Measurements from ENCODE around the gene PDK4.
"Not testable (repeated sequence)": the region's sequence is repeated elsewhere in the genome, so short reads cannot be mapped to it uniquely, and the experiment has no call there.

PDK4 gene

DNA sequence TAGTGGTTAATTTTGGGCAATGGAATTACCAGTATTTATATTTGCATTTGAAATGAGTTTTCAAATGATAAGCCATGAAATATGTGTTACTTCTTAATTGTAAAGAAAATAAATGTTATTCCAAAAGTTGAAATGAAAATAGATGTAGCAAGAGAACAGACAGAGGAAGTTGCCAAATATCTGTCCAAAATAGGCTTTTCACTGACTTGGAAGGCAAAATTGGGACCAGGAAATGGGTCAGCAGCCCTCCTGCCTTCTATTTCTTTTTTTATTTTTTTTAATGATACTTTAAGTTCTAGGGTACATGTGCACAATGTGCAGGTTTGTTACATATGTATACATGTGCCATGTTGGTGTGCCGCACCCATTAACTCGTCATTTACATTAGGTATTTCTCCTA, 8.1 kb upstream of the PDK4 start:
- not testable (repeated sequence) for DNase-seq

DNA sequence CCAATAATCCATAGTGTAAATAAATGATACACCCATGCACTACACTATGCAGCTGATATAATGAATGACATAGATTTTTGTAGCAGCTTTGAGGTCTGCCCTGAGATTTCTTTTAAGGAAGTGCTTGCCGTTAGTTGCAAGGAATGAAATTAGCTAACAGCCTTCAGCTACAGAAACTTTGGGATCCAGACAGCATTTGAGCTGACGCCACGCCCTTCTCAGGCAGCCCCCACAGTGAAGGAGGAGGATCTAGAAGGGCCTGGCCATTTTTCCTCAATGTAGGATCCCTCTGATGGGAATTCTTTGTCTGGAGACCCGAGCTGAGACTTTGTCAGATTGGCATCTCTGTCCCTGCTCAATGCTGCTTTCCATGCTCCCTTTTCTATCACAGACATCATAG, 6.1 kb upstream of the PDK4 start:
- DNase-seq = no peak

DNA sequence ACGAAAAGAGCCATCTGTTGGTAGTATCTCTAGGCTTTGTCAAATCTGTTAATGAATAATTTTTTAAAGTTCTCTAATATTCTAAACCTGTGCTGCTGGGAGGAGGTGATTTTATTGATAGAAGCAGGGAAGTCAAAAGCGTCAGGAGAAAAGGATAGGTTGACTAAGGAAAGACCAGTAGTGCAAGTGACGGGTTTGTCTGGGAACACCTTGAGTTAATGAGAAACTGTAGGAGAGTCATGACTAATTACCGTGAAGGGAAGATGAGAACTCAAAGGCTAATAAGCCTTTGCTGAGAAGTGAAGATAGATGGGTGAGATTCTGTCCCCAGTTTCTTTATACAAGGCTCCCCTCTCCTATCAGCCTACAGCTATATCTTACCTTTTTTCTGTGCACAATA, 5.0 kb upstream of the PDK4 start:
- DNase-seq = no peak

DNA sequence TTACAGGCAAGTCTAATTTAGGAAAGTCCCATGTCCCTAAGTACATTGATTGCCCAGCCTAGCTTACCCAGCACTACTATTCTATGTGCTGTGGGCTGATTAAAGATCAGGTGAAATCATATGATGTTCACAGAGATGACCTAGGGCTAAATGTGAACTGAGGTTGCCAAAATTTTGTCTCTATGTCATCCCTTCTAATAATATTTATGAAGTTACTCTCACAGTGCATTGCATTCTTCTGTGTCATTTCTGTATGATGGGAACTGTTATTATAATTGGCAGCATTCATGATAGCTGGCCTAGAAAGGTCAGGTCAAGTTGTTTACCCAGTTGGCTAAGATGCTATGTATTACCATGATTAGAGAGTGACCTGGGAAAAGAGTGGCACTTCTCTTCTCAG, 2.8 kb upstream of the PDK4 start:
- no peak for DNase-seq

DNA sequence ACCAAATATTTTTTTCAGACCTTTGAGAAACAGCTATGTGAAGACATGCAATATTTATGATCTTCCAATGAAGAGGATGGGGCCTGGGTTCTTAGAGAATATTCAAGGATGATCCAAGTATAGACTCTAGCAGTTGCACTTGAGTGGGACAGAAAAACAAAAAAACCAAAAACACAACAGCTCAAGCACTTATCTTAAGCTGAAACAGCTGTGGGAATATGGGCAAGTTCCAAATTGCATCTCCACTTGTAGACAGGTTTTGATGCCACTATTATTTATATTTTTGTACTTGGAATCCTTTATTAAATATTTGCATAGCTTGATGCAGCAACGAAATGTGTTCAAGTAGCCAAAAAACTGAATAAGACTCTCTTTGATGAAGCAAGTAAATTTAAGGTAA, 2.2 kb upstream of the PDK4 start:
- DNase-seq = no peak

DNA sequence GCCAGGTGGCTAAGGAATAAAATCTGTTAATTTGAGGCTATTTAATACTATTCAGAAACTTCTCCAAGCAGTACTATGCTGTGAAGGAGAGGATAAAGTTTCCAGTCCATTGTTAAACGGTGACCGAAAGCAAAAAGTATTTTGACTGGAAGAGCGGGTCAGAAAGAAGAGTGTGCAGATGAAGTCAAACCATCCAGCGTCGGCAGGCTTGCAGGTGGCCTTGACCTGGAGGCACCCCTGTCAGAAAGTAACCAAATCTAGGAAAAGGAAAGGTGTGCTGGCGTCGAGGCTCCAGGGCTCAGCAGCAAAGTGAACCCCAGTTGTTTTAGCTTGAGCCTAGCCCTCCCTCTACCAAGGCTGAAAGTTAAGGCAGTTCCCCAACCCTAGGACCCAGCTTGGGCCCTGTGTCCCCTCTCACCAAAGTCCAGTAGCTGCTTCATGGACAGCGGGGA, 544 bp downstream of the PDK4 start:
- DNase-seq = no peak

DNA sequence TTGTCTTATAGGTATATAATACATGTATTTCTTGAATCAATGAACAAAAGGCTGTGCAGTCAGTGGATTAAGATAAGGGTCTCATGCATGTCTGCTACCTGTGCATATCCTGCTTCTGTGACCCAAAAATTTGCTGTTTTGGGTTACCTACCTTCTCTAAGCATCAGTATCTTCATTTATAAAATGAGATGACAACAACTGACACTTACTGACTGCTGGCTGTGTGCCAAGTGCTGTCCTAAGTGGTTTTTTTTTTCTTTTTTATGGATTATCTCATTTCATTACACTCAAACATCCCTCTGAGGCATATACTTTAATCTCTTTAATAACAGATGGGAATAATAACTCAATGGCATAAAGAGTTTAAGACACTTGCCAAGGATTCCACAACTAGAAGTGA, 2.1 kb downstream of the PDK4 start:
- no peak for DNase-seq

DNA sequence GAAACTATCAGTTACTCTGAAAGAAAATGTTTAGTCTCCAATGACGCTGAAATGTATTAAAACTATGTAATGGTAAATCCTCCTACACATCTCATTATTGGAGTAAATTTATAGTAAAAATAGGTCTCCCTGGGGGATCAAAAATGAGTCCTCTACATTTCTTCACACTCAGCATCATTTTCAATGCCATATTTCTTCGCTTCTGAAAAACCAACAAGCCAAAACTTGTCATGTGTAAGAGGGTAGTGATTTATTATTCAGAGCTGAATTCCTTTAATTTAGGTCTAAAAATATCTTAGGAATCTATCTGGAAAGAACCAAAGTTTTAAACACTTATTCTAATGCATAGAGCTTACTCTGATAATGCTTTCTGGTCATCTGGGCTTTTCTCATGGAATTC, 3.0 kb downstream of the PDK4 start:
- DNase-seq = no peak

DNA sequence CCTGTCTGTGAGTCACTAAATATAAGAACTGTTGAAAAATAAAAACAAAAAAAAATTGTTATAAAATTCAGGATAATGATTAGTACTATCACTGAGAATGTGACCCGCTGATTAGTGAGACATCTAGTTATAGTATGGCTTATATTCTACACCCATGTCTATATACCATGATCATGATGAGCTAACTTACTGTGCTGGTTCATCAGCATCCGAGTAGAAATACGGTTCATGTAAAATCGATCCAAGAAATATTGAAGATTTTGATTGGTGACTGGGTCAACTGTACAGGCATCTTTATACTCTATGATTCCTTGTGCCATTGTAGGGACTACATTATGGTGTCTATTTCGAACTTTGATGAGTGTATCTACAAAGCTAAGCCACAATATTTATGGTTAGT, 3.7 kb downstream of the PDK4 start:
- DNase-seq = no peak

DNA sequence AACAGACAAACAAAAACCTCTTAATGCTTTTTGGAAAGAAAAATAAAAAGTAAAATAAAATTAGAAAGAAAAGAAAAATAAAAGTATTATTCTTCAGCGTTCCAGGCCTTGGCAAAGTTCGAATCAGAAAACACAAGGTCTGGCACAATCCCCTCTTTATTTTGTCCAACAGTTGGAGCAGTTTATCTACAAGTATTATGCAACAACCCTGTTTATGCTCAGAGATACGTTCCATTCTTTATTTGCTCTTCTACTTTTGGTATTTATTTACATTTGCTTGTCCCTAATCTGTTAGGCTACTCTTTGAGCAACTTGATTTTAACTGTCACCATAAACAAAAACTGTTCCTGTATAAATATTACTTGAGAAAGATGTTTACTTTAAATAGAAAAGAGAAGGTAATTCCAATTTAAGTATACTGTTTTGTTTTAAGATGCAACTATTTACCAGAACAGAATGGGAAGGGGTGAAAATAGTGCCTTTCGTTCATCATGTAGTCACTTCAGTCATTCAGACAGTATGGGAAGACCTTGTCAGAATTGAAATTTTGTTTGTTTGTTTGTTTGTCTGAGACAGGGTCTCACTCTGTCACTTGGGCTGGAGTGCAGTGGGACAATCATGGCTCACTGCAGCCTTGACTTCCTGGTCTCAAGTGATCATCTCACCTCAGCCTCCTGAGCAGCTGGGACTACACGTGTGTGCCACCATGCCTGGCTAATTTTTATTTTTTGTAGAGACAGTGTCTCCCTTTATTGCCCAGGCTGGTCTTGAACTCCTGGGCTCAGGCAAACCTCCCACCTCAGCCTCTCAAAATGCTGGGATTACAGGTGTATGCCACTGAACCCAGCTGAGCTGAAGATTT, 5.7 kb downstream of the PDK4 start:
- DNase-seq = no peak

DNA sequence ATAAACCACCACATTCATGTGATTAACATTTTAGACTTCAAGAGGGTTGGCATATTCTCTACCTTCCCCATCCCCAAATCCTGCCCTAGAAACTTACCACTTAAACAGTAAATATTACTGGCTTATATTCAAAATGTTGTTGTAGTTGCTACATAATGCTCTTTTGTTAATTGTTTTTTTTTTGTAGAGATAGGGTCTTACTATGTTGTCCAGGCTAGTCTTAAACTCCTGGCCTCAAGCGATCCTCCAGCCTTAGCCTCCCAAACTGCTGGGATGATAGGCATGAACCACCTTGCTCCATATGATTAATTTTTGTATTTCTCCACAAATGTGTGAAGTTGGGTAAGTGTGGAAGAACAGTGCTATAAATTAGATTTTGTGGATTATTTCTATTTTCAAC, 6.5 kb downstream of the PDK4 start:
- no peak for DNase-seq

DNA sequence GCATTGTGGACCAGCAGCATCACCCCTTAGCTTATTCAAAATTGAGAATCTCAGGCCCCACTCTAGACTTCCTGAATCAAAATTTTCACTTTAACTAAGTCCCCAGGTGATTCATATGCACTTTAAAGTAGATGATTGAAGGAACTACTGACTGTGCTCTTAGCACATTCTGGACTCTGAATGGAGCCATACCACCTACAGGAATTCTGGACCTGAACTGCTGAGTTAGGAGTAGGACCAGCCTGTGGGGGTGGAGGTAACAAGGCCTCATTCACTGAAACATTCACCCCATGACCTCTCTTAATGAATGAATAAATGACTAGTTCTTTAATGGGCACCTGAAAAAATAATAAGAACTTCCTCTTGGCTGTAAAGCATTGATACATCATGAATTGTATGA, 7.3 kb downstream of the PDK4 start:
- no peak for DNase-seq

DNA sequence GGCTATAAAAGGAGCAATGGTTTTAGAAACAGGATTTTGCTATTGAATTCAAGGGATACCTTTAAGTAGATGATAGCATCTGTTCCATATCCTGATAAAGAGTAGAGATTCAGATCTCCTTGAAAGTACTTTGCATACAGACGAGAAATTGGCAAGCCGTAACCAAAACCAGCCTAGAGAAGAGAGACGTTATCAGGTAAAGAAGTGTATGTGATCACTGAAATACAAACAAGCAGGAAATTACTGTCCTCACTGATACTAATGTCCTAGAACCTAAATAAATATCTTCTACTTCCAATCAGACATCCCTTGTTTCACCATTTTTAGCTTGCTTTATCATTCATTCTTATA, 9.4 kb downstream of the PDK4 start:
- DNase-seq = no peak

DNA sequence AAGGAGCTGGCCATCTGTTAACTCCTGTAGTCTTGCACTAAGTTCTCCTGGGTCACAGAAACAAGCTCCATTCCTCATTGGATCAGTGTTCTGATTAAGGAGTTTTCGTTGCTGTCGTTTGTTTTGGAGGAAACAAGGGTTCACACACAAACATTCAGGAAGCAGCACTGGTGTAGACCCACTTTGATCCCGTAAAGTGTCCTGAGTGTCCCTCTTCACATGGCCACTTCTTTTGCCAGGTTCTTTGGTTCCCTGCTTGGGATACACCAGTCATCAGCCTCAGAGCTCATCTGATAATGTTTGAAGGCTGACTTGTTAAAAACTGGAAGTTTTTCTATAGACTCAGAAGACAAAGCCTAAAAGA, 10.9 kb downstream of the PDK4 start:
- no peak for DNase-seq

DNA sequence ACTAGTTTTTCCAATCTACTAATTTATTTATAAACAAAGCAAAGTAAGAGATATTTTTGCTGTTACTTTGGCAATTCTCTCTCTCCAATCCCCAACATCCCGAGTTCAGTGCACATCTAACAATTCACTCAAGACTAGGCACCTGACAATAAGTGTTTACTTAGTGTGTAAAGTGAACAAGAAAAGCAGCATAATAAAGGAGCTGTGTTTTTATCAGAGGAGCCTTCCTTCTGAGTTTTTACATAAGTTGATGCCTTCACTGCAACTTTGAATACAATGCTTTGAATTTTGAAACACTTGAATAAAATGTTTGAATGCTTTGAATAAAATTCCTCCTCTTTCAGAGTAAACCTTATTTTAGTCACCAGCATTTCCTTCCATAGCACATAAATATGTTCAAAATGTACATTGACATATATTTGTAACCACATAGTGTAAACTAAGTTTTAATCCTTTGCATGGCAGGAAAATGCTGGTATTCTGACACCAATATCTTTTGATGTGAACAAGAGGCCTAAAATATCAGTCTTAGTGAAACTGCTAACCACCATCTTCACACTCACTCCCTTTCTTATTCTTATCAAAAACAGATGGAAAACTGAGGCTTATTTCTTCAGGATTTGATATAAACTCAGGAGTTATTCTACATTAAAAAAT, 11.4 kb downstream of the PDK4 start:
- no peak for DNase-seq

DNA sequence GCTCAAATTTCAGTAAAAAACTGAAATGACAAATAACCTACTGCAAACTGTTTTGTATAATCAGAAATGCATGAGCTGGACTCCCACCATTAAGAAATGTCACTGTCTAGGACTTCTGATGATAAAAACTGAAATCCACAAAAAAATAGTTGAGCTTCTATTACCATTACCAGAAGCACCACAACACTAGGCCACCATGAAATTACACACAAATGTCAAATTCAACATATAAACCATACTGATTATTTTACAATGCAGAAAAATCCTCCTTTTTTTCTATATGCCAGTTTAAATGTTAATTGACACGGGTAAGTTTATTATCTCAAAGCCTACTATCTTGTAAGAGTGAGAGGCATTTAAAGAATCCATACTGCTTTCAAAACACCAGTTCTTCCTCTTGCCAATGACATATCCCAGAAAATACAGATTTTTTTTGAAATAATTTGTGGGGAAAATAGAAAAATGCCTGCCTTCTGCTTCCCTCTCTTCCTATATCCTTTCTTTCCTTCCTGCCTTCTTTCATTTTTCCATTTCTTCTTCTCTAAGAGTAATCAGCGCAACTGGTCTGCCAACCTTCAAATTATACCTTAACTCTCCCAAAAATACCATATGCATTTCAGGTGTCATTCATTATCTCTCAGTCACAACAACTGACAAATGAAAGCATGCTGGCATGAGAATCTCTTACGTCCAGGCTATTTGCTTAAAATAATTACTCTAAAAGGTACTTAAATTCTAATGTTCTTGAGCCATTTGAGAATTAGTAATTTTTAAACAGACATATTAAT, 12.3 kb downstream of the PDK4 start:
- no peak for DNase-seq

DNA sequence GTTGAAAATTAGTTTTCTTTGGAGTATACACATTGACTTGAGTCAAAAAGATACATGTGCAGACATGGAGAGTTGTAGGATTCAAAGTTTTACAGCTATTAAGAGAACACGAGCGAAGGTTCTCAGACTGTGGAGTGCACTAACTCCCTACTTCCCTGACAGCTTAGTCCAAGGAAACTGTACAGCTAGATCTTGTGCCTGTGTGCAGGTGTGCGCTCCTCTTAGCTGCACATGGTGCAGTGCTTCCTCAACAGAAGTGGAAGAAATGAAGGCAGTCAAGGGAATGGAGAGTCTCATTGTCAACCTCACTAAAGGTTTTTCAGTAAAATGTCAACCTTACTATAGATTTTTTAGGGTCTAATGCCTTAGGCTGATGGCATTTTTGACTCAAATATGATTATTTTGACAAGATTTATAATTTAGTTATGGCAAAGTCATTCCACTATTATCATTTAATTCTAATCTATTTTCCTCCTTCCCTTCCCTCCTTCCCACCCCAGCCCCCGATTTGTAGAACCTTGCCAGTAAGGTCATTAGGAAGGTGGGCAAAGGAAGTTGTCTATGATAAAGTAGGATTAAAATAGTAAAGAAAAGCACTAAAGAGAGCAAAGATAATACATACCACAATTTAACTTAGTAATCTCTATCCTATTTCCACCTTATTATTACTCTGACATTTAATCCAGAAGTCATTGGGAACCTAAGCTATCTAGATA, 13.6 kb downstream of the PDK4 start:
- no peak for DNase-seq

DNA sequence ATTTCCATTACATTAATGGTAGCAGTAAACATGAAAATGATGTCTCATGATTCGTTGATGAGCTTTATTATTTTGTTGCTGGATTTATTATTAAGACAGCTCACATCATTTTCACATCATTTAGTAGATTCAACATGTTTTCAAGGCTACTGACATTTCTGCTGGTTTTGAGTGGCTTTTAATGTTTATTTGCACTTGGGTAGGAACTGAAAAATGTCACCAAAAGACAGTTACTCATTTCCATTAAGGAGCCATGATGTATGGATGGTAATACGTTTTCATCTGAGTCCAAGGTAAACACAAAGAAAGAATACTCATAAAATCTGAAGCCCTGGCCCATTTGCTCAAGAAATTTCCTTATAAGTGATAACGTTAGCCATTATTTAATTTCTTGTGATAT, 14.8 kb downstream of the PDK4 start:
- no peak for DNase-seq

DNA sequence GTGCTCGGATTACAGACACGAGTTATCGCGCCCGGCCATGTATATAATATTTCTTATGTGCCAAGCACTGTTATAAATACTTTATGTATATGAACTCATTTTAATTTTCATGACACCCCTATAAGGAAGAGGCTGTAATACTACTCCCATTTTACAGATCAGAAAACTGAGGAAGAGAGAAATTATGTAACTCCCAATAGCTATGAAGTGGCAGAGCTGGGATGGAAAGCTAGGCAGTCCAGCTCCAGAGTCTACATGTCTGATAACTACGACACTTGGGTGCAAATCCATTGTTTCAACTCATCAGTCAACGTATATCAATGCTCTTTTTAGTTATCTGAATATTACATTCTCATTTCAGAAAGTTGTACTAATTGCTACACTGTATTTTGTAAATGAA, 17.0 kb downstream of the PDK4 start:
- DNase-seq = no peak

DNA sequence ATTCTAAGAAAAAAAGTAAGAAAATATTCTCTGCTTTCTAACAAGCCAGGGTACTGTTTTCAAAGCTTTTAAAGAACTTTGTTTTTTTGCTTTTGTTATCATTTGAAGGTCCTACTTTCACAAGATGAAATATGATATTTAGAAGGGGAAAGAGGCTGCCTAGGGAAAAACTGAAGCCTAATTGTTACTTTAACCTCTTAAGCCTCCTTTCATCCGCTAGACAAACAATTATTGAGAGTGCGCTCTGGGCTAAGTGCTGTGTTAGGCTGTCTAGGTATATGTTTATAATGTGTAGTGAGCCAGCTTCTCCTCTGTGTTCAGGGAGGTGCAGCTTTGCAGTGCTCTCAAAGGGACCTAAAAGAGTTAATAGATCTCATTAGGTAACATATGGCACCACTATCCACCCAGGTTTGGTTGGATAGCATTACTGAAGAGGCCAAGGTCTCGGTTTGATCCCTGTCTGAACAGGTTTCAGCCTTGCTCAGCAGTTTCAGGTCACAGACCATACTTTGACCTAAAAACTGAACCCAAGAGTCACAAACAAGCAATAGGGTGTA, 17.9 kb downstream of the PDK4 start:
- no peak for DNase-seq

DNA sequence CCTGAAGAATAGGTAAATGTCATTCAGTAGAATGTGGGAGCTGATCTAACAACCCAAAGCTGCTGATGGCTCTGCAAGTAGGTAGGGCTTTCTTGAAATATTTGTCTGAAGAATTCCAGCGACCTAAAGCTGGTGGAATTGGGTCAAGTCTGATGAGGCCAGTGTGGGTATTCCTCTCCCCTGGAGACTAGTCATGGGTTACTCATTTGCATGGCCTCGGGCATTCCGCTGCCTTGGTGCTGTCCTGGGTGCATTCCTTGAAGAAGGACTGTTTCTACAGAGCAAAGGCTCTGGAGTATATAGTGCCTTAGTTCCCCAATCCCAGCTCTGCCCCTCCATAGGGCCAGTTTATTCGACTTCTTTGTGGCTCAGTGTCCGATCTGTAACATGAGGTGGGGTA, 19.2 kb downstream of the PDK4 start:
- DNase-seq = no peak

DNA sequence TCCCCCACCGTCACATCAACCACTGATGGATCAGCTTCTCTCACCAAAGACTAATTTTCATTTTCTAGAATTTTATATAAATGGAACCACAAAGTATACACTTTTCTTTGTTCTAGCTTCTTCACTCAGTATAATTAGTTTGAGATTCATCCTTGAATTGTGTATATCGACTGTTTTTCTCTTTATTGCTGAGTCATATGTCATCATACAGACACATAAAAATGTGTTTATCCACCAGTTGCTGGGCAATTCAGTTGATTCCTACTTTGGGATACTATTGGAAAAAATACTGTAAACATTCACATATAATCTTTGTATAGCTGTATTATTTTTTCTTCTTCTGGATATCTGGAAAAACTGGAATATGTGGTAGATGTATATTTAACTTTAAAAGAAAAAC, 26.6 kb downstream of the PDK4 start:
- DNase-seq = no peak

DNA sequence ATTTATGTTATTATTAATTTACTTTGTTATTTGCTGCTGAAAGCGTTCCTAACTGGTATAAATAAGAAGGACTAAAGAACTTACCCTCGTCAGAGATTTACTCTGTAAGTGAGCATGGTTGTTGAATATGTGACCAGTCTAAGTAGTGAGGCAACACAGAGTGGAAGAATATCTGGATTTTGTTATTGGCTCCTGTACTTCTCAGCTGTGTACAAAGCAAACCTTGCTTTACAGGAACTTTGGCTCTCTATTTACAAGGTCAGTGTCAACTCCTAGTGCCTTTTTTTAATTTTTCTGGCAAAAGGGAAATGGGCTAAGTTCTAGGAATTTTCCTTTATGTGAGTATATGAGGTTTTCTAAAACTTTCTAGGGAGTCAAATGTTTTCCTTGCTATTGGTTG, 35.6 kb downstream of the PDK4 start:
- no peak for DNase-seq

Measured in activated naive CD4-positive, alpha-beta T cell treated with anti-CD3 and anti-CD28 coated beads, Interleukin-2, amount 50 U/mL, for 16 hours (primary cell).